HepG2 (cell line): ENCODE data around the gene SALL2. TPM values are rescaled to one million over a fixed set of nuclear protein-coding genes. Genes with fewer than 3 reads are reported as not detected.

ENCODE experiments used
- ADNP ChIP-seq: sonication (generic); formaldehyde crosslinking; IDR thresholded peaks from 2 replicates; pipeline ENCODE4 v1.4.0; 2020; ENCODE audit warnings: missing genetic modification reagents
- DPF2 ChIP-seq: sonication (generic); formaldehyde crosslinking; IDR thresholded peaks from 2 replicates; pipeline ENCODE4 v1.4.0; 2020; ENCODE audit warnings: mild to moderate bottlenecking, low read depth, missing genetic modification reagents, borderline replicate concordance
- EED ChIP-seq: sonication (generic); formaldehyde crosslinking; IDR thresholded peaks from 2 replicates; pipeline ENCODE4 v1.5.0; 2020; ENCODE audit warnings: mild to moderate bottlenecking, missing genetic modification reagents
- ELF4 ChIP-seq: sonication (generic); formaldehyde crosslinking; IDR thresholded peaks from 2 replicates; pipeline ENCODE4 v1.5.0; 2020; ENCODE audit warnings: missing genetic modification reagents, mild to moderate bottlenecking, moderate library complexity, borderline replicate concordance
- ETV5 ChIP-seq: IDR thresholded peaks from 2 replicates; pipeline ENCODE4 v1.6.1; 2018; ENCODE audit warnings: missing biosample characterization, missing genetic modification reagents, inconsistent platforms, borderline replicate concordance
- GATAD1 ChIP-seq: IDR thresholded peaks from 2 replicates; pipeline ENCODE4 v1.6.1; 2016; ENCODE audit warnings: missing genetic modification reagents, missing compliant biosample characterization
- GTF2F1 ChIP-seq: fragments of 150-350 bp; IDR thresholded peaks from 2 replicates; pipeline ENCODE4 v1.6.1; 2014; ENCODE audit warnings: low read length
- JUND ChIP-seq: sonication (generic); formaldehyde crosslinking; IDR thresholded peaks from 2 replicates; pipeline ENCODE4 v1.8.0; 2022; ENCODE audit warnings: mild to moderate bottlenecking, missing genetic modification reagents
- KDM6A ChIP-seq: IDR thresholded peaks from 2 replicates; pipeline ENCODE4 v1.6.1; 2016; ENCODE audit warnings: low read depth
- PPARG ChIP-seq: conservative IDR thresholded peaks from 2 replicates; pipeline ENCODE4 v1.6.1; 2016; ENCODE audit warnings: missing biosample characterization, missing genetic modification reagents
- REL ChIP-seq: sonication (generic); formaldehyde crosslinking; conservative IDR thresholded peaks from 2 replicates; pipeline ENCODE4 v1.8.0; 2022; ENCODE audit warnings: mild to moderate bottlenecking, missing genetic modification reagents, moderate library complexity
- TSC22D2 ChIP-seq: sonication (generic); formaldehyde crosslinking; IDR thresholded peaks from 2 replicates; pipeline ENCODE4 v1.5.1; 2020; ENCODE audit warnings: missing genetic modification reagents, mild to moderate bottlenecking, borderline replicate concordance
- ZBTB7A ChIP-seq: sonication (generic); formaldehyde crosslinking; IDR thresholded peaks from 2 replicates; pipeline ENCODE4 v1.8.0; 2022; ENCODE audit warnings: mild to moderate bottlenecking, missing genetic modification reagents
- ZNF121 ChIP-seq: sonication (generic); formaldehyde crosslinking; IDR thresholded peaks from 2 replicates; pipeline ENCODE4 v1.5.0; 2020; ENCODE audit warnings: mild to moderate bottlenecking, missing genetic modification reagents
- ZNF33B ChIP-seq: sonication (generic); formaldehyde crosslinking; IDR thresholded peaks from 2 replicates; pipeline ENCODE4 v1.5.1; 2020; ENCODE audit warnings: mild to moderate bottlenecking, missing genetic modification reagents
- ZNF343 ChIP-seq: sonication (generic); formaldehyde crosslinking; IDR thresholded peaks from 2 replicates; pipeline ENCODE4 v1.4.0; 2020; ENCODE audit warnings: mild to moderate bottlenecking, missing genetic modification reagents
- ZNF558 ChIP-seq: sonication (generic); formaldehyde crosslinking; IDR thresholded peaks from 2 replicates; pipeline ENCODE4 v1.9.0; 2022; ENCODE audit warnings: mild to moderate bottlenecking, missing genetic modification reagents, borderline replicate concordance
- ZNF577 ChIP-seq: sonication (generic); formaldehyde crosslinking; IDR thresholded peaks from 2 replicates; pipeline ENCODE4 v1.4.0; 2020; ENCODE audit warnings: mild to moderate bottlenecking, low read depth, missing genetic modification reagents, borderline replicate concordance
- ZNF672 ChIP-seq: sonication (generic); formaldehyde crosslinking; IDR thresholded peaks from 2 replicates; pipeline ENCODE4 v1.8.1; 2022; ENCODE audit warnings: missing genetic modification reagents
- ZNF777 ChIP-seq: sonication (generic); formaldehyde crosslinking; IDR thresholded peaks from 2 replicates; pipeline ENCODE4 v1.4.0; 2020; ENCODE audit warnings: missing genetic modification reagents
- polyA plus RNA-seq, 8 experiments: library from polyadenylated mRNA; depleted of rRNA in 3 of 8; stranded (reverse) in 7 of 8; unstranded in 1 of 8; fragments of >200 nt; fragmentation: Illumina TruSeq in 4 of 8; extraction: Trizol in 4 of 8; gene quantifications; 2 replicates each; pipeline versions ENCODE4 v1.2.1 to v1.2.3, GENCODE V29; 2011 to 2016; ENCODE audit warnings: low read depth in 4 of 8, missing spikeins in 1 of 8, mixed read lengths in 1 of 8; ENCODE audit not compliant: insufficient read depth in 1 of 8
- total RNA-seq, 5 experiments: library from RNA; depleted of rRNA; stranded (reverse); fragments of >200 nt; fragmentation: Illumina TruSeq; extraction: Trizol; gene quantifications; 2 replicates each; pipeline ENCODE4 v1.2.3, GENCODE V29; 2016; ENCODE audit warnings: low read depth in 1 of 5
- TF ChIP-seq, protein P1 (sequence below): sonication (generic); formaldehyde crosslinking; IDR thresholded peaks from 2 replicates; pipeline ENCODE4 v1.5.1; 2020; ENCODE audit warnings: mild to moderate bottlenecking, missing genetic modification reagents, moderate library complexity
- TF ChIP-seq, protein P2 (sequence below): IDR thresholded peaks from 2 replicates; pipeline ENCODE4 v1.6.1; 2016; ENCODE audit warnings: mild to moderate bottlenecking, missing biosample characterization, missing genetic modification reagents
- TF ChIP-seq, protein P3 (sequence below): sonication (generic); formaldehyde crosslinking; conservative IDR thresholded peaks from 2 replicates; pipeline ENCODE4 v1.8.0; 2022; ENCODE audit warnings: low read depth, missing genetic modification reagents
- TF ChIP-seq, protein P4 (sequence below): sonication (generic); formaldehyde crosslinking; IDR thresholded peaks from 2 replicates; pipeline ENCODE4 v1.5.0; 2020; ENCODE audit warnings: missing genetic modification reagents
- TF ChIP-seq, protein P5 (sequence below): sonication (generic); formaldehyde crosslinking; IDR thresholded peaks from 2 replicates; pipeline ENCODE4 v1.9.0; 2021; ENCODE audit warnings: missing genetic modification reagents, mild to moderate bottlenecking, borderline replicate concordance

SALL2 gene
- total and polyA plus RNA-seq, 2 of the 13 experiments (the other 11 are each of a cell fraction or from before 2014, with no cell fraction given) = 4.9 to 5.8 TPM

DNA sequence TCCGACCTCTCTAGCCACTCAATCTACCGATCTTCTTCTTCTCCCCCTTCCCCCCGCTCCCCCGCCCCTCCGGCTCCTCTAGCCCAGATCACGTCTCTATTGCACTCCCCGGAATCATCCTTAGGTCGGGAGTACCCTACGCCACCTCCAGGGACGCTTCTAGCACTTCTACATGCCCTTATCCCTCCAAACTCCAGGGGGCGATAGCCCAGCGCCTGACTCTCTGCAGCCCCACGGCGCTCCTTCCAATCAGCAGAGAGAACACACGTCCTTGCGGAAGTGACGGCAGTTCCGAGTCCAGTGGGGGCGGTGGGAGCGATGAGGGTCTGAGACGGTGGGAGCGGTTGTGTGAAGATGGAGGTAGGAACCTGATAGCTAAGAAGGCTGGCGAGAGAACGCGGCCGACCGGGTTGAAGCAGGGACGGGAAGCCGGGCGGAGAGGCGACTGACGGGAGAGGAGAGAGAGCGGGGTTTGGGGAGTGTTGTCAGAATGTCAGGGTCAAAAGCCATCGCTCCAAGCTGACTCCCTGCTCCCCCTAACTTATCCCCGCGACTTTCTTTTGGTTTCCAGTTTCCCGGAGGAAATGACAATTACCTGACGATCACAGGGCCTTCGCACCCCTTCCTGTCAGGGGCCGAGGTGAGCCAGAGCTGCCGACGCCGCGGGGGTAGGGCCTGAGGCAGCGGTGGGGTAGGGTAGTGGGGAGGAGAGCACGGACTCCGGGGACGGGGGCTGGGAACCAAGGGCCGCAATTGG lies 49.0 kb downstream of the SALL2 start, which contains the start of the genes RAB2B and TOX4 (continued):
- TF ChIP-seq ZNF343 (CRISPR knock-in tag) = 0 out of 2 replicates have a peak, but pooled peaks have one; percentile 18
- TF ChIP-seq, protein P1, sequence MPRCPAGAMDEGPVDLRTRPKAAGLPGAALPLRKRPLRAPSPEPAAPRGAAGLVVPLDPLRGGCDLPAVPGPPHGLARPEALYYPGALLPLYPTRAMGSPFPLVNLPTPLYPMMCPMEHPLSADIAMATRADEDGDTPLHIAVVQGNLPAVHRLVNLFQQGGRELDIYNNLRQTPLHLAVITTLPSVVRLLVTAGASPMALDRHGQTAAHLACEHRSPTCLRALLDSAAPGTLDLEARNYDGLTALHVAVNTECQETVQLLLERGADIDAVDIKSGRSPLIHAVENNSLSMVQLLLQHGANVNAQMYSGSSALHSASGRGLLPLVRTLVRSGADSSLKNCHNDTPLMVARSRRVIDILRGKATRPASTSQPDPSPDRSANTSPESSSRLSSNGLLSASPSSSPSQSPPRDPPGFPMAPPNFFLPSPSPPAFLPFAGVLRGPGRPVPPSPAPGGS (CRISPR knock-in tag) = peak; percentile 94
- no peak; the same call in 1 of the 2 replicates for TF ChIP-seq ZNF558 (CRISPR knock-in tag)
- 0 out of 2 replicates have a peak, but pooled peaks have one; percentile 69 for TF ChIP-seq EED (CRISPR knock-in tag)
- peak; percentile 76; the same call in 1 of the 2 replicates for TF ChIP-seq REL
- TF ChIP-seq, protein P2, sequence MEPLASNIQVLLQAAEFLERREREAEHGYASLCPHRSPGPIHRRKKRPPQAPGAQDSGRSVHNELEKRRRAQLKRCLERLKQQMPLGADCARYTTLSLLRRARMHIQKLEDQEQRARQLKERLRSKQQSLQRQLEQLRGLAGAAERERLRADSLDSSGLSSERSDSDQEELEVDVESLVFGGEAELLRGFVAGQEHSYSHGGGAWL (CRISPR knock-in tag) = peak; percentile 44; the same call in 1 of the 2 replicates
- no peak for TF ChIP-seq ADNP (CRISPR knock-in tag)
- peak; percentile 97 for TF ChIP-seq ZBTB7A (CRISPR knock-in tag)
- no peak for TF ChIP-seq KDM6A (CRISPR knock-in tag)
- no peak for TF ChIP-seq DPF2 (CRISPR knock-in tag)
- TF ChIP-seq PPARG = peak; percentile 68; the same call in 1 of the 2 replicates
- peak; percentile 84 for TF ChIP-seq ETV5 (CRISPR knock-in tag)
- TF ChIP-seq JUND (CRISPR knock-in tag) = peak; percentile 74
- no peak for TF ChIP-seq ZNF672 (CRISPR knock-in tag)
- peak; percentile 91 for TF ChIP-seq ZNF33B (CRISPR knock-in tag)
- TF ChIP-seq GATAD1 (CRISPR knock-in tag) = peak; percentile 99
- no peak for TF ChIP-seq ZNF121 (CRISPR knock-in tag)
- TF ChIP-seq ZNF577 = no peak; the same call in 1 of the 2 replicates
- TF ChIP-seq, protein P3, sequence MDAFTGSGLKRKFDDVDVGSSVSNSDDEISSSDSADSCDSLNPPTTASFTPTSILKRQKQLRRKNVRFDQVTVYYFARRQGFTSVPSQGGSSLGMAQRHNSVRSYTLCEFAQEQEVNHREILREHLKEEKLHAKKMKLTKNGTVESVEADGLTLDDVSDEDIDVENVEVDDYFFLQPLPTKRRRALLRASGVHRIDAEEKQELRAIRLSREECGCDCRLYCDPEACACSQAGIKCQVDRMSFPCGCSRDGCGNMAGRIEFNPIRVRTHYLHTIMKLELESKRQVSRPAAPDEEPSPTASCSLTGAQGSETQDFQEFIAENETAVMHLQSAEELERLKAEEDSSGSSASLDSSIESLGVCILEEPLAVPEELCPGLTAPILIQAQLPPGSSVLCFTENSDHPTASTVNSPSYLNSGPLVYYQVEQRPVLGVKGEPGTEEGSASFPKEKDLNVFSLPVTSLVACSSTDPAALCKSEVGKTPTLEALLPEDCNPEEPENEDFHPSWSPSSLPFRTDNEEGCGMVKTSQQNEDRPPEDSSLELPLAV (CRISPR knock-in tag) = 0 out of 2 replicates have a peak, but pooled peaks have one; percentile 68
- no peak; the same call in 1 of the 2 replicates for TF ChIP-seq ELF4 (CRISPR knock-in tag)
- peak; percentile 48; the same call in 1 of the 2 replicates for TF ChIP-seq GTF2F1
- TF ChIP-seq, protein P4, sequence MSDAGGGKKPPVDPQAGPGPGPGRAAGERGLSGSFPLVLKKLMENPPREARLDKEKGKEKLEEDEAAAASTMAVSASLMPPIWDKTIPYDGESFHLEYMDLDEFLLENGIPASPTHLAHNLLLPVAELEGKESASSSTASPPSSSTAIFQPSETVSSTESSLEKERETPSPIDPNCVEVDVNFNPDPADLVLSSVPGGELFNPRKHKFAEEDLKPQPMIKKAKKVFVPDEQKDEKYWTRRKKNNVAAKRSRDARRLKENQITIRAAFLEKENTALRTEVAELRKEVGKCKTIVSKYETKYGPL (CRISPR knock-in tag) = no peak; the same call in 1 of the 2 replicates
- TF ChIP-seq, protein P5, sequence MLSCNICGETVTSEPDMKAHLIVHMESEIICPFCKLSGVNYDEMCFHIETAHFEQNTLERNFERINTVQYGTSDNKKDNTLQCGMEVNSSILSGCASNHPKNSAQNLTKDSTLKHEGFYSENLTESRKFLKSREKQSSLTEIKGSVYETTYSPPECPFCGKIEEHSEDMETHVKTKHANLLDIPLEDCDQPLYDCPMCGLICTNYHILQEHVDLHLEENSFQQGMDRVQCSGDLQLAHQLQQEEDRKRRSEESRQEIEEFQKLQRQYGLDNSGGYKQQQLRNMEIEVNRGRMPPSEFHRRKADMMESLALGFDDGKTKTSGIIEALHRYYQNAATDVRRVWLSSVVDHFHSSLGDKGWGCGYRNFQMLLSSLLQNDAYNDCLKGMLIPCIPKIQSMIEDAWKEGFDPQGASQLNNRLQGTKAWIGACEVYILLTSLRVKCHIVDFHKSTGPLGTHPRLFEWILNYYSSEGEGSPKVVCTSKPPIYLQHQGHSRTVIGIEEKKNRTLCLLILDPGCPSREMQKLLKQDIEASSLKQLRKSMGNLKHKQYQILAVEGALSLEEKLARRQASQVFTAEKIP (CRISPR knock-in tag) = no peak
- no peak; the same call in 1 of the 2 replicates for TF ChIP-seq TSC22D2 (CRISPR knock-in tag)
- TF ChIP-seq ZNF777 (CRISPR knock-in tag) = no peak
